Mucosa of gallbladder (tissue), 1 donor: Measurements from ENCODE around the gene ERMN. TPM values are rescaled to one million over a fixed set of nuclear protein-coding genes. Genes with fewer than 3 reads are reported as not detected.
"Not testable (repeated sequence)": the region's sequence is repeated elsewhere in the genome, so short reads cannot be mapped to it uniquely, and the experiment has no call there.

Experiments
- DNase-seq: peaks from one replicate; pipeline ENCODE4 v3.0.0-alpha.2; 2020; ENCODE audit warnings: low spot score
- total RNA-seq: library from RNA; stranded (reverse); gene quantifications from one replicate; pipeline ENCODE4 v1.2.1, GENCODE V29; 2021
- donor health status: DM: no; HTN: no; CAD: no.

ERMN gene
- total RNA-seq, 1 donor from 2014 or later, result not detected

- DNase-seq, result no peak
Measured at GRCh38 chr2:157292853-157293252, 32.8 kb downstream of the ERMN start.

GRCh38 chr2:157291018-157291417 lies 34.6 kb downstream of the ERMN start:
- DNase-seq, result no peak

GRCh38 chr2:157290525-157290924 lies 35.1 kb downstream of the ERMN start:
- DNase-seq, result no peak

DNA sequence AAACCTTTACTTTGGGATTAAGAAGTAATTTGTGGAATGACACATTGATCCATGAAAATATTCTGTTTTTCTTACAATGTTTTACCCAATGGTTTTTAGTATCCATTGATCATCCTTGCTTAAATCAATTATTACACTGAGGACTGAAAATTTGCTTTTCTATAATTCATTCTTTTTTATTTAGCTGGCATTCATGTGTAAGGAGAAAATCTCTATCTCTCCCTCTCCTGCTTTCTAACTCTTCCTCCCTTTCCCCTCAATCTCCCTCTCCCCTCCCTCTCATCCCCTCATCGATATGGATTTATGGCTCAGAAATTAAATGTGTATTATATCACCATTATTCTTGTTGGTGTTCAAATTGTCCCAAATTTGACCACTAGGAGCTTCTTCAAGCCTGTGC lies 38.5 kb downstream of the ERMN start:
- no peak for DNase-seq

GRCh38 chr2:157283468-157283867 lies 42.2 kb downstream of the ERMN start:
- no peak for DNase-seq

DNA sequence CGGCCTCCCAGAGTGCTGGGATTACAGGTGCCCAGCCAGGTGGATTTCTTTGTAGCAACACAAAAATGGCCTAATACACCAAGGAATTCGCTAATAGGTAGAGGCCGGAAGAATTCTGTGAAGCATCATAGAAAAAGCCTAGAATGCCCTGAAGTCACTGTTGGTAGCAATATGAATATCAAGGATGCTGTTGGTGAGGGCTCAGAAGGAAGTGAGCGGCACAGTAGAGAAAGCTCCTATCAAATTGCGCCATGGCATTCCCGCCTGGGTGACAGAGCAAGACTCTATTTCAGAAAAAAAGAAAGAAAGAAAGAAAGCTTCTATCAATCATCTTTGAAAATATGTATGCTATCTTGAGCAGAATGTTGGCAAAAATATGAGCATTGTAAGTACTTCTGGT lies 44.3 kb downstream of the ERMN start:
- no peak for DNase-seq

GRCh38 chr2:157279311-157279710 lies 46.3 kb downstream of the ERMN start:
- DNase-seq, result not testable (repeated sequence)

DNA sequence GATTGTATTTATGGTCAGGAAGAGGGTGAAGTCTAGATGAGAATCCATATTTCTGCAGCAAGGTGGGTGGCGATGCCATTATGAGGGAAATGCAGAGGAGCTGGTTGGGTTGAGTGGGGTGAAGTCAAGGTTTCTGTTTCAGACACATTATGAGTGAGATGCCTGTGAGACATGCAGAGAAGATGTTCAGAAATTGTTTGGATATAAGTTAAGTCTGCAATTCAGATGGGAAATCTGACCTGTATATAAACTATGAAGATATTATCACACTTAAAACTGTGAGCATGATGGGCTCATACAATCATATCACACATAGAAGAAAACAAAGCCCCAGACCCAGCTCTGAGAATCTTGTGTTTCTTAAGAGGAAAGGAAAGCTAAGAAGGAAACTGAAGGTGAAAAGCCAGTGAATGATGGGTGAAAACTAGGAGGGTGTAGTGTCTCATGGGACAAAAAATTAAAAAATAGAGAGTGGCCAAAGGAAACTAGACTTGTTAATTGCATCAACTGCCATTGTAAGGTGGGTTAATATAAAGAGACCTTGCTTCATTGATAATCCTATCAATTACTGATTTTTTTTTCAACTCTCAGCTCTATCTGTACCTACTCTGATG lies 53.9 kb downstream of the ERMN start:
- DNase-seq, result no peak

- DNase-seq, result no peak
Measured at GRCh38 chr2:157269922-157270321, 55.7 kb downstream of the ERMN start.

DNA sequence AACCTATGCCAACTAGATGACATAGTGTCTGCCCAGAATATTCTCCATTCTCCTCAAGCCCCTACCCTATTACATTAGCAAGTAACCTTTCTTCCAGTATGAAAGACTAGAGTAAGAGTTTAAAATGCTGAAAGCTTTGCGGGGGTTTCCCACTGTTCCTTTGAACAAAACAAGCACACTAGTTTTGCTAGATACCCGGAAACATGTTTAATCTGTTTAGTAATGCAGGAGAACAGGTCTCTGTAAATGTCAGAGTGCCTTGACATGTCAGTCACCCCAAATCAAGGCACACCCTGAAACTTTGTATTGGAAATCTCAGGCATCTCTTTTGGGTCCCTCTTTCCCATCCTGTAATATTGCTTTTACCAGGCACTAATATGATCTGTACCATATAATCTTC lies 56.6 kb downstream of the ERMN start:
- no peak for DNase-seq

Other genes with a start within 250 kb of the ERMN start
- 11.7 TPM for gene GALNT5, start 68.1 kb downstream of the ERMN start, total RNA-seq
- gene CYTIP, start 118.3 kb upstream of the ERMN start, total RNA-seq, result 10.7 TPM